IMR-90 (cell line): Measurements from ENCODE around the gene ASTE1. TPM values are rescaled to one million over a fixed set of nuclear protein-coding genes. Genes with fewer than 3 reads are reported as not detected.

Source experiments
- ATAC-seq: fragments of 200-7000 bp; cut with Tn5 transposase; 2 replicates; pipeline ENCODE4 v1.9.1; 2020; ENCODE audit warnings: low read depth, mild to moderate bottlenecking, moderate library complexity
- BruUV-seq: library from RNA; stranded (reverse); fragments of 400-500 nt; replicated peaks from 2 replicates; lab custom pipeline; 2021; lab: Mats Ljungman, UMichigan
- CTCF ChIA-PET: fragments of 300-600 bp; formaldehyde crosslinking; extraction: SDS; loops from one replicate; lab custom pipeline; 2021; ENCODE audit warnings: antibody characterized with exemption; lab: Yijun Ruan, JAX
- POLR2A ChIA-PET: fragments of 300-600 bp; sonication (Branson Sonifier 250); formaldehyde crosslinking; loops from one replicate; lab custom pipeline; 2022; ENCODE audit warnings: antibody characterized with exemption; ENCODE audit not compliant: unreplicated experiment; lab: Charles Lee
- DNase-seq: peaks from one replicate; pipeline ENCODE4 v3.0.0; 2013
- H2AFZ ChIP-seq: replicated peaks from 2 replicates; pipeline ENCODE3; 2013; ENCODE audit warnings: low read length, mild to moderate bottlenecking; ENCODE audit not compliant: poor library complexity
- H2AK5ac ChIP-seq: 2 replicates; pipeline ENCODE4 v1.6.1; 2013; ENCODE audit warnings: low read depth, low read length, inconsistent platforms
- H2AK9ac ChIP-seq: replicated peaks from 2 replicates; pipeline ENCODE3; 2013; ENCODE audit warnings: mild to moderate bottlenecking, low read depth, low read length, moderate library complexity; ENCODE audit not compliant: poor library complexity
- H2BK120ac ChIP-seq: 2 replicates; pipeline ENCODE4 v1.6.1; 2013; ENCODE audit warnings: low read depth, low read length, inconsistent platforms
- H2BK15ac ChIP-seq: 3 replicates; pipeline ENCODE4 v1.6.1; 2013; ENCODE audit warnings: low read depth, low read length, inconsistent platforms
- H2BK20ac ChIP-seq: 2 replicates; pipeline ENCODE4 v1.6.1; 2013; ENCODE audit warnings: low read depth, mild to moderate bottlenecking, inconsistent platforms, low read length, moderate library complexity
- H2BK5ac ChIP-seq: 2 replicates; pipeline ENCODE4 v1.6.1; 2013; ENCODE audit warnings: mild to moderate bottlenecking, low read depth, low read length, inconsistent platforms; ENCODE audit not compliant: poor library complexity, severe bottlenecking
- H3K14ac ChIP-seq: replicated peaks from 2 replicates; pipeline ENCODE4 v1.6.1; 2013; ENCODE audit warnings: low read depth, low read length, inconsistent platforms
- H3K18ac ChIP-seq: 2 replicates; pipeline ENCODE4 v1.6.1; 2013; ENCODE audit warnings: low read depth, low read length, control low read depth
- H3K23ac ChIP-seq: 2 replicates; pipeline ENCODE4 v1.6.1; 2013; ENCODE audit warnings: low read depth, low read length, inconsistent platforms
- H3K27ac ChIP-seq: 2 replicates; pipeline ENCODE4 v1.5.1; 2013; ENCODE audit warnings: mild to moderate bottlenecking, control low read depth, low read length; ENCODE audit not compliant: insufficient read depth
- H3K27me3 ChIP-seq: 2 replicates; pipeline ENCODE4 v1.6.1; 2013; ENCODE audit warnings: low read length; ENCODE audit not compliant: control insufficient read depth, insufficient read depth
- H3K36me3 ChIP-seq: 2 replicates; pipeline ENCODE4 v1.6.1; 2013; ENCODE audit warnings: low read length, mixed read lengths; ENCODE audit not compliant: control insufficient read depth, insufficient read depth
- H3K4ac ChIP-seq: 2 replicates; pipeline ENCODE4 v1.6.1; 2013; ENCODE audit warnings: low read depth, low read length, inconsistent platforms
- H3K4me1 ChIP-seq: 2 replicates; pipeline ENCODE4 v1.6.1; 2013; ENCODE audit warnings: low read length, mixed read lengths; ENCODE audit not compliant: control insufficient read depth, insufficient read depth
- H3K4me2 ChIP-seq: 2 replicates; pipeline ENCODE4 v1.6.1; 2013; ENCODE audit warnings: low read depth, mild to moderate bottlenecking, control low read depth, low read length, moderate library complexity
- H3K4me3 ChIP-seq: 2 replicates; pipeline ENCODE4 v1.5.1; 2013; ENCODE audit warnings: low read depth, mild to moderate bottlenecking, control low read depth, low read length, moderate library complexity; ENCODE audit not compliant: insufficient read depth
- H3K56ac ChIP-seq: 2 replicates; pipeline ENCODE4 v1.6.1; 2013; ENCODE audit warnings: low read length, inconsistent platforms; ENCODE audit not compliant: insufficient read depth; ENCODE audit errors: extremely low read depth
- H3K79me1 ChIP-seq, 2 experiments: 2 replicates each; pipeline ENCODE4 v1.6.1; 2013; ENCODE audit warnings: low read length in 2 of 2, inconsistent platforms in 1 of 2, low read depth in 1 of 2
- H3K9ac ChIP-seq: 2 replicates; pipeline ENCODE4 v1.6.1; 2013; ENCODE audit warnings: low read depth, low read length, control low read depth
- H3K9me1 ChIP-seq: 2 replicates; pipeline ENCODE4 v1.6.1; 2013; ENCODE audit warnings: low read length, inconsistent platforms; ENCODE audit not compliant: insufficient read depth
- H3K9me3 ChIP-seq: 2 replicates; pipeline ENCODE4 v1.6.1; 2013; ENCODE audit warnings: low read length; ENCODE audit not compliant: control insufficient read depth, insufficient read depth
- H4K20me1 ChIP-seq: 2 replicates; pipeline ENCODE4 v1.6.1; 2013; ENCODE audit warnings: low read length, inconsistent platforms; ENCODE audit not compliant: insufficient read depth
- H4K5ac ChIP-seq: 2 replicates; pipeline ENCODE4 v1.6.1; 2013; ENCODE audit warnings: mild to moderate bottlenecking, low read depth, low read length, control low read depth
- H4K8ac ChIP-seq, 2 experiments: 2 replicates each; pipeline ENCODE4 v1.6.1; 2013; ENCODE audit warnings: low read depth in 2 of 2, low read length in 2 of 2, control low read depth in 1 of 2, inconsistent platforms in 1 of 2
- H4K91ac ChIP-seq: 2 replicates; pipeline ENCODE4 v1.6.1; 2013; ENCODE audit warnings: low read depth, low read length, inconsistent platforms; ENCODE audit not compliant: insufficient read depth
- CTCF ChIP-seq: conservative IDR thresholded peaks from 2 replicates; pipeline ENCODE4 v1.5.1; 2012; ENCODE audit warnings: mild to moderate bottlenecking, low read depth, low read length, improper control_type of control experiment
- MAZ ChIP-seq: IDR thresholded peaks from 2 replicates; pipeline ENCODE4 v1.6.1; 2012; ENCODE audit warnings: low read depth, mild to moderate bottlenecking, low read length, improper control_type of control experiment, moderate library complexity, borderline replicate concordance
- SMC3 ChIP-seq: fragments of 150-350 bp; IDR thresholded peaks from 2 replicates; pipeline ENCODE4 v1.6.1; 2016; ENCODE audit warnings: low read depth, mild to moderate bottlenecking, antibody characterized with exemption, low read length, moderate library complexity
- USF2 ChIP-seq: fragments of 150-350 bp; IDR thresholded peaks from 2 replicates; pipeline ENCODE4 v1.6.1; 2017; ENCODE audit warnings: mild to moderate bottlenecking, antibody characterized with exemption, low read length, low read depth
- WGBS, 2 experiments: methylation state at CpG; one replicate each; pipeline versions ENCODE4 v1.1.5 to v1.1.7; 2013; ENCODE audit warnings: missing lambda C conversion rate in 2 of 2; ENCODE audit not compliant: insufficient read length in 1 of 2; ENCODE audit errors: extremely low coverage in 2 of 2; 5-methylcytosine and 5-hydroxymethylcytosine counted together
- dilution Hi-C: fragments of 300-500 bp; cut with HindIII; formaldehyde crosslinking; loops from one replicate; pipeline ENCODE4 v1.14.3; 2018; ENCODE audit warnings: low sequenced_read_pairs; ENCODE audit not compliant: unreplicated experiment
- in situ Hi-C: fragments of 300-500 bp; cut with MboI; formaldehyde crosslinking; loops from 3 replicates; pipeline ENCODE4 v1.14.3; 2019; ENCODE audit warnings: low sequenced_read_pairs, inconsistent platforms, mixed read lengths
- intact Hi-C: fragments of 100-400 bp; cut with micrococcal nuclease; formaldehyde crosslinking; loops from 2 replicates; pipeline ENCODE4 v1.10.0; 2022
- polyA plus RNA-seq, 3 experiments: library from polyadenylated mRNA; depleted of rRNA; stranded (reverse); fragments of >200 nt; gene quantifications; 2 replicates each; pipeline ENCODE4 v1.2.3, GENCODE V29; 2012; ENCODE audit warnings: low replicate concordance in 1 of 3
- total RNA-seq: library from RNA; depleted of rRNA; stranded (reverse); fragments of >200 nt; gene quantifications from 2 replicates; pipeline ENCODE4 v1.2.3, GENCODE V29; 2012

ASTE1 gene
- total and polyA plus RNA-seq, 2 of the 4 experiments (the other 2 are of a cell fraction) = 3.2 to 7.5 TPM

GRCh38 chr3:130974201-130974600 is 52.4 kb downstream of the ASTE1 start:
- ATAC-seq = no peak
- no peak overlapping the region for H3K4me2 ChIP-seq
- TF ChIP-seq USF2 (no peak), CTCF (no peak), SMC3 (no peak), MAZ (no peak)
- no TSS peak for BruUV-seq
- ChIA-PET CTCF (interaction anchor here (1.2 kb wide), 1 partner anchor 8 kb away, joined by 3 read pairs; no protein-coding TSS in a partner anchor), POLR2A (no interaction called here)
- H2AK5ac ChIP-seq = no peak overlapping the region
- no peak overlapping the region for H2BK20ac ChIP-seq
- intact Hi-C loops (no loop called here), dilution Hi-C loops (no loop called here), in situ Hi-C loops (loop anchor here (25.0 kb wide), 1 partner anchor 1463 kb away; no protein-coding TSS in a partner anchor)
- no CpG with 5 or more reads among the region's 2 CpGs for WGBS, 2 experiments
- H3K23ac ChIP-seq = no peak overlapping the region
- no peak overlapping the region for H2BK15ac ChIP-seq
- no peak overlapping the region for H3K9ac ChIP-seq
- H2BK5ac ChIP-seq = no peak overlapping the region
- H3K9me3 ChIP-seq = no peaks in the 10 kb centered on the region
- no peak overlapping the region for H4K5ac ChIP-seq
- H4K91ac ChIP-seq = no peak overlapping the region
- H4K8ac ChIP-seq = no peak overlapping the region
- H3K79me1 ChIP-seq = peaks cover 3 to 7% of the 10 kb centered on the region in 2 experiments; a peak in 3 of 4 replicates
- H3K18ac ChIP-seq = no peak overlapping the region
- H3K36me3 ChIP-seq = peaks cover 21% of the 10 kb centered on the region
- H3K4me3 ChIP-seq = no peak overlapping the region
- H3K56ac ChIP-seq = no peak overlapping the region
- H2BK120ac ChIP-seq = no peak overlapping the region
- H3K27me3 ChIP-seq = no peaks in the 10 kb centered on the region
- H3K14ac ChIP-seq = no peak overlapping the region
- DNase-seq = no peak
- peaks cover 6% of the 10 kb centered on the region; the same call in 1 of the 2 replicates for H3K9me1 ChIP-seq
- no peaks in the 10 kb centered on the region for H4K20me1 ChIP-seq
- H3K4ac ChIP-seq = no peak overlapping the region
- peaks cover under 1% of the 10 kb centered on the region; the same call in 1 of the 2 replicates for H3K4me1 ChIP-seq
- no peak overlapping the region for H2AK9ac ChIP-seq
- H2AFZ ChIP-seq = no peak overlapping the region
- no peak overlapping the region for H3K27ac ChIP-seq
